Caco-2 (cell line): ENCODE measurements around the gene C11orf24. TPM values are rescaled to one million over a fixed set of nuclear protein-coding genes. Genes with fewer than 3 reads are reported as not detected.

ENCODE experiments used
- BruUV-seq: library from RNA; stranded (reverse); fragments of 400-500 nt; replicated peaks from 2 replicates; lab custom pipeline; 2021; lab: Mats Ljungman, UMichigan
- CTCF ChIA-PET: fragments of 300-600 bp; sonication (Branson Sonifier 250); formaldehyde crosslinking; loops from one replicate; lab custom pipeline; 2022; ENCODE audit warnings: antibody characterized with exemption; lab: Charles Lee
- POLR2A ChIA-PET: fragments of 300-600 bp; sonication (Branson Sonifier 250); formaldehyde crosslinking; loops from one replicate; lab custom pipeline; 2022; ENCODE audit warnings: antibody characterized with exemption; lab: Charles Lee
- DNase-seq, 2 experiments: peaks; one replicate each; pipeline versions ENCODE4 v3.0.0 to v3.0.0-alpha.2; 2020 to 2022
- H3K27me3 ChIP-seq: replicated peaks from 2 replicates; pipeline ENCODE4 v1.6.0; 2011; ENCODE audit warnings: low read length; ENCODE audit not compliant: control insufficient read depth, insufficient read depth
- H3K36me3 ChIP-seq: 2 replicates; pipeline ENCODE4 v1.5.1; 2011; ENCODE audit warnings: low read length; ENCODE audit not compliant: control insufficient read depth, insufficient read depth
- H3K4me1 ChIP-seq: fragments of 250-450 bp; sonication (Bioruptor Pico); 2 replicates; pipeline ENCODE4 v1.5.1; 2020; ENCODE audit warnings: mild to moderate bottlenecking
- H3K4me3 ChIP-seq: 2 replicates; pipeline ENCODE4 v1.5.1; 2011; ENCODE audit warnings: low read depth, mild to moderate bottlenecking, control low read depth, low read length
- H3K9me3 ChIP-seq: fragments of 250-450 bp; sonication (Bioruptor Pico); 2 replicates; pipeline ENCODE4 v1.5.1; 2020; ENCODE audit warnings: mild to moderate bottlenecking, moderate library complexity
- H3K27ac Mint-ChIP-seq: one replicate; pipeline ENCODE4 v1.8.0; 2022; ENCODE audit warnings: mixed read lengths; ENCODE audit not compliant: unreplicated experiment
- H3K27me3 Mint-ChIP-seq: one replicate; pipeline ENCODE4 v1.8.0; 2022; ENCODE audit warnings: mixed read lengths; ENCODE audit not compliant: insufficient read depth, unreplicated experiment
- H3K36me3 Mint-ChIP-seq: one replicate; pipeline ENCODE4 v1.8.0; 2022; ENCODE audit warnings: mild to moderate bottlenecking, mixed read lengths; ENCODE audit not compliant: insufficient read depth, unreplicated experiment
- H3K4me1 Mint-ChIP-seq: one replicate; pipeline ENCODE4 v1.8.0; 2022; ENCODE audit warnings: low read depth, mixed read lengths; ENCODE audit not compliant: unreplicated experiment
- H3K4me3 Mint-ChIP-seq: one replicate; pipeline ENCODE4 v1.8.0; 2022; ENCODE audit warnings: mild to moderate bottlenecking, moderate library complexity, mixed read lengths; ENCODE audit not compliant: unreplicated experiment
- H3K9me3 Mint-ChIP-seq: one replicate; pipeline ENCODE4 v1.8.0; 2022; ENCODE audit warnings: mixed read lengths; ENCODE audit not compliant: unreplicated experiment
- CTCF ChIP-seq, 2 experiments: fragments of 200-600 bp in 1 of 2; IDR thresholded peaks; 1 replicate in 1 of 2; 2 replicates in 1 of 2; pipeline versions ENCODE4 v1.5.1 to v1.8.0; 2011 to 2022; ENCODE audit warnings: antibody characterized with exemption in 1 of 2, control low read depth in 1 of 2, inconsistent platforms in 1 of 2, low read depth in 1 of 2, low read length in 1 of 2, mild to moderate bottlenecking in 1 of 2, moderate library complexity in 1 of 2; ENCODE audit not compliant: insufficient read depth in 1 of 2, severe bottlenecking in 1 of 2, unreplicated experiment in 1 of 2
- intact Hi-C: fragments of 100-400 bp; cut with micrococcal nuclease; formaldehyde crosslinking; loops from one replicate; pipeline ENCODE4 v1.10.0; 2022; ENCODE audit not compliant: unreplicated experiment
- total RNA-seq: library from RNA; stranded (reverse); gene quantifications from 2 replicates; pipeline ENCODE4 v1.2.3, GENCODE V29; 2022

C11orf24 gene
- total RNA-seq, 1 experiment from 2014 or later = 79.8 TPM

GRCh38 chr11:68258363-68258765, 13.4 kb downstream of the C11orf24 start:
- peaks cover 22% of the 10 kb centered on the region for H3K4me1 Mint-ChIP-seq
- Histone ChIP-seq H3K4me1 (peaks cover 23% of the 10 kb centered on the region), H3K36me3 (peaks cover 2% of the 10 kb centered on the region; the same call in 1 of the 2 replicates), H3K27me3 (no peaks in the 10 kb centered on the region), H3K4me3 (no peak overlapping the region), H3K9me3 (no peaks in the 10 kb centered on the region)
- ChIA-PET POLR2A (no interaction called here), CTCF (interaction anchor here (1.1 to 5.0 kb wide), 4 partner anchors 13 to 202 kb away, joined by 3 to 100 read pairs (median 14); partner anchors contain the start of genes C11orf24 and PPP6R3)
- DNase-seq = no peak
- no peaks in the 10 kb centered on the region for H3K27me3 Mint-ChIP-seq
- H3K36me3 Mint-ChIP-seq = peaks cover 42% of the 10 kb centered on the region
- H3K9me3 Mint-ChIP-seq = no peaks in the 10 kb centered on the region
- peak overlapping the region; percentile 40 for H3K27ac Mint-ChIP-seq
- no peak overlapping the region for H3K4me3 Mint-ChIP-seq
- BruUV-seq = no TSS peak
- intact Hi-C loops = no loop called here
- no peak for TF ChIP-seq CTCF (IDR thresholded peaks at IDR 0.05; ENCODE audit: insufficient read depth in 1 of 2, low read depth in 1 of 2, low read length in 1 of 2, severe bottlenecking in 1 of 2, unreplicated experiment in 1 of 2)

- Mint-ChIP-seq H3K4me1 (peaks cover 22% of the 10 kb centered on the region), H3K9me3 (no peaks in the 10 kb centered on the region), H3K36me3 (peaks cover 36% of the 10 kb centered on the region), H3K27me3 (no peaks in the 10 kb centered on the region), H3K4me3 (no peak overlapping the region), H3K27ac (peak overlapping the region; percentile 40)
- Histone ChIP-seq H3K4me3 (no peak overlapping the region), H3K9me3 (no peaks in the 10 kb centered on the region), H3K4me1 (peaks cover 23% of the 10 kb centered on the region), H3K36me3 (peaks cover 2% of the 10 kb centered on the region; the same call in 1 of the 2 replicates), H3K27me3 (no peaks in the 10 kb centered on the region)
- no TSS peak for BruUV-seq
- peak; percentile 97 to 98 for DNase-seq
- intact Hi-C loops = loop anchor here (1.0 to 2.0 kb wide), 5 partner anchors 14 to 190 kb away; partner anchors contain the start of gene C11orf24
- CTCF ChIA-PET = interaction anchor here (0.6 to 5.0 kb wide), 11 partner anchors 8 to 203 kb away, joined by 3 to 100 read pairs (median 4); partner anchors contain the start of genes C11orf24 and PPP6R3
- peak; percentile 95 to 96 for TF ChIP-seq CTCF (IDR thresholded peaks at IDR 0.05; ENCODE audit: insufficient read depth in 1 of 2, low read depth in 1 of 2, low read length in 1 of 2, severe bottlenecking in 1 of 2, unreplicated experiment in 1 of 2)
- POLR2A ChIA-PET = interaction anchor here (0.6 to 1.4 kb wide), 4 partner anchors 14 to 53 kb away, joined by 4 to 14 read pairs (median 10); partner anchors contain the start of gene C11orf24
Observed at GRCh38 chr11:68257477-68258362, 14.1 kb downstream of the C11orf24 start.

GRCh38 chr11:68256331-68256741, 15.4 kb downstream of the C11orf24 start:
- Histone ChIP-seq H3K9me3 (no peaks in the 10 kb centered on the region), H3K36me3 (peaks cover 2% of the 10 kb centered on the region; the same call in 1 of the 2 replicates), H3K4me1 (peaks cover 23% of the 10 kb centered on the region), H3K27me3 (no peaks in the 10 kb centered on the region), H3K4me3 (no peak overlapping the region)
- no peaks in the 10 kb centered on the region for H3K9me3 Mint-ChIP-seq
- no TSS peak for BruUV-seq
- no peak for TF ChIP-seq CTCF (IDR thresholded peaks at IDR 0.05; ENCODE audit: insufficient read depth in 1 of 2, low read depth in 1 of 2, low read length in 1 of 2, severe bottlenecking in 1 of 2, unreplicated experiment in 1 of 2)
- H3K27ac Mint-ChIP-seq = peak overlapping the region; percentile 62
- H3K4me3 Mint-ChIP-seq = no peak overlapping the region
- no peaks in the 10 kb centered on the region for H3K27me3 Mint-ChIP-seq
- peaks cover 22% of the 10 kb centered on the region for H3K4me1 Mint-ChIP-seq
- CTCF ChIA-PET = interaction anchor here (1.9 to 5.0 kb wide), 3 partner anchors 10 to 41 kb away, joined by 8 to 100 read pairs (median 25); partner anchors contain the start of gene C11orf24
- peak; percentile 54 to 60 for DNase-seq
- peaks cover 25% of the 10 kb centered on the region for H3K36me3 Mint-ChIP-seq
- intact Hi-C loops = loop anchor here (2.0 kb wide), 1 partner anchor 40 kb away; no protein-coding TSS in a partner anchor
- POLR2A ChIA-PET = no interaction called here
